Right ventricle myocardium superior (tissue), 1 donor: ENCODE measurements around the gene RUSC2. TPM values are rescaled to one million over a fixed set of nuclear protein-coding genes. Genes with fewer than 3 reads are reported as not detected.
"Not testable (repeated sequence)": the region's sequence is repeated elsewhere in the genome, so short reads cannot be mapped to it uniquely, and the experiment has no call there.

Source experiments
- ATAC-seq: fragments of 200-7000 bp; cut with Tn5 transposase; one replicate; pipeline ENCODE4 v1.9.1; 2020; ENCODE audit warnings: mild to moderate bottlenecking; ENCODE audit not compliant: poor library complexity
- DNase-seq: peaks from one replicate; pipeline ENCODE4 v3.0.0-alpha.2; 2020
- intact Hi-C: fragments of 100-400 bp; cut with DNase I; formaldehyde crosslinking; loops from one replicate; pipeline ENCODE4 v1.11.2; 2022
- total RNA-seq: library from RNA; stranded (reverse); fragmentation: NEBNext Ultra II Directional; extraction: Animal tissue kit (Norgen Biotek cat#: 25700); gene quantifications from one replicate; pipeline ENCODE4 v1.2.1, GENCODE V29; 2021
- donor health status: DM: no; HTN: yes; CAD: no; lungs with severe emphysema.

RUSC2 gene
- total RNA-seq, 1 donor from 2014 or later: 25.7 TPM

DNA sequence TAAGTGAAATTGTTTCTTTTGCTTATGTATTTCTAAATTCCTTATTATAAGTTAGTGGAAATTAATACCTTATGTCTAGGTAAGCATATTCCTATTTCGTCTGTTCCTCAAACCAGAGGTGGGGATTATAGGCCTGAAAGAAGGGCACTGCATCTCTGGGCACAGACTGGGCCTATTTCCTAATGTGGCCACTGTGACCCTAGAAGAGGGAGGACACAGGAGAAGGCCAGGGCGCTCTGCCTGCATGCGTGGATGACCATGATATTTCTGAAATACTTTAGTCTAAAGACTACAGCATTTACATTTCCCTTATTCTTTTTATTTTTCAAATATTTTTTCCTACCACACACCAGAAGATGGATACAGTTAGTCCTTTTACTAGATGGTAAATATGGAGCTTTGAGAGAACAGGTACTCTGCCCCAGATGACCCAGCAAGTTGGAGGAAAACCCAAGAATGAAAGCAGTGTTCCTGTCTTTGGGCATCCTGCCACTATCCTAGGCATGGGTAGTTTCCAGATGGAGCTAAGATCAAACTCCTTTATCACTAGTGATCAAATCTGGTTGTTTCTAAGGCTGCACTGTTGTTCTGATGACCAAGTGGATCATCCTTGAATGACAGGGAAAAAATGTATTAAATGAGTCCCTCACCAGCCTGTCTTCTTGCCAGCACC, 27.8 kb downstream of the RUSC2 start:
- DNase-seq (no peak), ATAC-seq (no peak)
- intact Hi-C loops: no loop called here

DNA sequence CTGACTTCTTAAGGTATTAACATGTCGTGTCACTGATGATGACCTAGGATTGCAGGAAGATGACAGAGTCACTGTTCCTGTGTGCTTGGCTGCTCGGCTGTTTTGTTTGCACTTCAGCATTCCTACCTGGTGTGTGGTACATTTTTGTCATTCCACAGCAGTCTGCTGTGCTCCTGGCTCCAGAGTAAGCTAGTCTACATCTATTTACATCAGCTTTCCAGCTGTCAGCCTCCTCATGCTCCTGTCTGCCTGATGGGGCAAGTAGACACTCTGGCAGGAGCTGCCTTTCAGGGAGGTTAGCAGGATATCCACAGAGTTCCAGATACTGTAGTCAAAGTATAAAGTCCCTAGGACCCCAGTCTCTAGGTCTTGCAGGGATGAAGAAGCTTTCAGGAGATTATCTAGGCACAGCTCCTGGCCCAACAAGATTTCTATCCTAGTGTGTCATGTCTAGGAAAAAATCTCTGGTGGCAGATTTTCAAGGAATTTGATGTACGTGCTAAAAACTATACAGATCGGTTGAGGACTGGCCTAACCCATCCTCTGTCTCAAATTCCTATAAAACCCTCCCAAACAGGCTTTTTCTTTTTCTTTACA, 28.4 kb downstream of the RUSC2 start:
- peak; percentile 11 for ATAC-seq
- intact Hi-C loops: no loop called here

GRCh38 chr9:35518981-35519679, 29.2 kb downstream of the RUSC2 start:
- intact Hi-C loops: no loop called here
- no peak for DNase-seq
- peak; percentile 77 for ATAC-seq

More for the DNA sequence above, 28.4 kb downstream of the RUSC2 start:
- no peak for DNase-seq

GRCh38 chr9:35519692-35520363, 29.9 kb downstream of the RUSC2 start:
- DNase-seq (no peak), ATAC-seq (no peak)
- intact Hi-C loops: no loop called here

- ATAC-seq: no peak
- DNase-seq: no peak
- intact Hi-C loops: no loop called here
These were observed 30.4 kb downstream of the RUSC2 start for GRCh38 chr9:35520364-35520710.

DNA sequence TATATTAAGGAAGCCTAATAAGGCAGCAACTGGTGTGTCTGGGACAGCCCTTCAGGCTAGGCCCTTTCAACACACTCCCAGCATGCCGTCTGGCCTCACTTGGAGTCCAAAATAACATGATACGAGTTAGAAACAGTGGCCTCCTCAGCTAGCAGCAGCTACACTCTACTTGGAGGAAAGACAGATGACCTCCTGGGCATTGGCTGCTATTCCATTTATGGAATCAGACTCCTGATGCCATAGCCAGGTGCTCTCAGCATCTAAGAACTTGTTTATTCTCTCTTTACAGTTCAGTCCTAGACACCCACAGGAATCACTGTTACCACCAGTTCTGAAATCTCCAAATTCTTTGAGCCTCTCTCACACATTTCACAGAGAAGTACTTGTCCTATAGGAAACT, 31.8 kb downstream of the RUSC2 start:
- ATAC-seq: peak; percentile 47
- DNase-seq: no peak
- intact Hi-C loops: no loop called here

GRCh38 chr9:35522187-35522586, 32.3 kb downstream of the RUSC2 start:
- DNase-seq: no peak
- intact Hi-C loops: no loop called here
- ATAC-seq: no peak

- no peak for DNase-seq
- ATAC-seq: no peak
- intact Hi-C loops: no loop called here
These were observed 32.8 kb downstream of the RUSC2 start for GRCh38 chr9:35522700-35523099.

DNA sequence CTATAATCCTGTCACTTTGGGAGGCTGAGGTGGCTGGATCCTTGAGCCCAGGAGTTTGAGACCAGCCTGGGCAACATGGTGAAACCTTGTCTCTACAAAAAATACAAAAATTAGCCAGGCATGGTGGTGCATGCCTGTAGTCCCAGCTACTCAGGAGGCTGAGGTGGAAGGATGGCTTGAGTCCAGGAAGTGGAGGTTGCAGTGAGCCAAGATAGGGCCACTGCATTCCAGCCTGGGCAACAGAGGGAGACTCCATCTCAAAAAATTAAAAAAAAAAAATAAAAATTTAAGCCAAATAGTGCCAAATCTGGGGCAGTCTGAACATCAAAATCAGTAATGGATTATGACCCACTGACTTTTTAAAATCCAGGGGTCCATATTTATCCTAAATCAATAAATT, 33.6 kb downstream of the RUSC2 start:
- DNase-seq, ATAC-seq, intact Hi-C loops: not testable (repeated sequence)

DNA sequence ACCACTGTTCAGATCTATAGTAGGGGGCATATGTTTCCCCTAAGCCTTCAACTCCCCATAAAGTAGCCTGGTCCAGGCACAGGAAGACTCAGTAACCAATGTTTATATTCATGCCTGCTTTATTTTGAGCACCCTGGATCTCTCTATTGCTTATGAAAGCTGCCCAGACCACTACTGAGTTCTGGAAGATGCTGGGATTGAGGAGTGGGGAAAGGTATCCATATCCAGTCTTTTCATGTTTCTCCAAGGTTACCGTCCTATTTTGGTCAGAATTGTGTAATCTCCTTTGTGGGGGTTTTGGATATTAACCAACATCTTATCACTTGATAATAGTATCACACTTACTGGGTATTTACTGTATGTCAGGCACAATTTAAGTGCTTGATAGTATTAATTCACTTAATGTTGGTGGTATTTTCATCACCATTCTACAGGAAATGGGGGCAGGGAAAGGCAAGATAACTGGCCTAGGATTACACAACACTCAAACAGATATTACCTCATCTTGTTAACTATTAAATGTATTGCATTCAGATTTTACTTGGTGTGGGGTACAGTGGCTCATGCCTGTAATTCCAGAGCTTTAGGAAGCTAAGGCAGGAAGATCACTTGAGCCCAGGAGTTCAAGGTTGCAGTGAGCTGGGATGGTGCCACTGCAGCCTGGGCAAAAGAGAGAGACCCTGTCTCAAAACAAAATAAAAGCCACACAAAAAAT, 36.3 kb downstream of the RUSC2 start:
- peak; percentile 65 for ATAC-seq
- intact Hi-C loops: no loop called here
- no peak for DNase-seq

DNA sequence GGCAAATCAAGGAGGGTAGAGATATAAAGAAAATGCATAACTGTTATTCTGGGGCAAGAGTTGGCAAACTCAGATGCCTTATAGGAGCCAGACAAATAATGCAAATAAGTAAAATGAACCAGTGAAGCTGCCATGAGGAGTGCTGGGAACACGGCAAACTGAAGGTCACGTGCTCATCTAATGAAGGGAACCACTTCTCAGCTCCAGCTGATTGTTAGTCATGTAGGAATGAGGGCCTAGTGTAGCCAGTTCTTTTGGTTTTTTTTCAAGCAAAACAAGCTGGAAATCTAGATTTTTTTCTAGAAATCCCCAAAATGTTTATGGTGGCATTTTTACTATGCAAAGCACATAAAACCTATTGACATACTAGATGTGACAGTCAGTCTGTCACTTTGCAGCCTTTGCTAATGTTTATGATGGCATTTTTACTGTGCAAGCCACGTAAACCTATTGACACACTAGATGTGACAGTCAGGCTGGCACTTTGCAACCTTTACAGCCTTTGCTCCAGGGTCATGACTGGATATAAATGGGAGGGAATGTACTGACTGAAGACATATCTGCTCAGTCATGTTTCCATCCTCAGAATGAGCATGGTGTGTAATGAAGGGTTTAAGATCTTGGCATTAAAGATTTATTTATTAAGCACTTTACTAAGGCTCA, 39.4 kb downstream of the RUSC2 start:
- ATAC-seq: no peak
- intact Hi-C loops: no loop called here
- DNase-seq: no peak

DNA sequence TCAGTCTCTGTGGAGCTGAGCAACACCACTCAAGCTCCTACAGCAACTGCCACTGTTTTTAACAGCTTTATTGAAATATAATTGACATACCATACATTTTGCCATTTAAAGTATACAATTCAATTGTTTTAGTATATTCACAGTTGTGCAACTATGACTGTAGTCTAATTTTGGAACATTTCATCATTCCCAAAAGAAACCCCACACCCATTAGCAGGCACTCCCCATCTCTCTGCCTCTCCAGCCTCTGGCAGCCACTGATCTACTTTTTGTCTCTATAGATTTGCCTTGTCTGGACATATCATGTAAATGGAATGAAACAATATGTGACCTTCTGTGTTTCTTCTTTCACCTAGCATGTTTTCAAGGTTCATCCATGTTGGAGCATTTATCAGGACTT, 43.5 kb downstream of the RUSC2 start:
- no peak for DNase-seq
- intact Hi-C loops: no loop called here
- no peak for ATAC-seq

DNA sequence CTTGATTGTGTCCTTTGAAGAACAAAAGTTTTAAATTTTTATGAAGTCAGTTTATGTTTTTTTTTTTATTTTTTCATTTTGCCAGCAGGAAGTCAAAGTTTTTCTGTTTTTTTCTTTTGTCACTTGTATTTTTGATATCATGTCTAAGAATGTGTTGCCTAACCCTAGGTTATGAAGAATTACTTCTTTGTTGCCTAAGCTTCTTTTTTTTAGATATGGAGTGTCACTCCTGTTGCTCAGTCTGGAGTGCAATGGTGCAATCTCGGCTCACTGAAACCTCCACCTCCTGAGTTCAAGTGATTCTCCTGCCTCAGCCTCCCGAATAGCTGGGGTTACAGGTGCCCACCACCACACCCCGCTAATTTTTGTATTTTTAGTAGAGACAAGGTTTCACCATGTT, 45.0 kb downstream of the RUSC2 start:
- ATAC-seq, intact Hi-C loops, DNase-seq: not testable (repeated sequence)

DNA sequence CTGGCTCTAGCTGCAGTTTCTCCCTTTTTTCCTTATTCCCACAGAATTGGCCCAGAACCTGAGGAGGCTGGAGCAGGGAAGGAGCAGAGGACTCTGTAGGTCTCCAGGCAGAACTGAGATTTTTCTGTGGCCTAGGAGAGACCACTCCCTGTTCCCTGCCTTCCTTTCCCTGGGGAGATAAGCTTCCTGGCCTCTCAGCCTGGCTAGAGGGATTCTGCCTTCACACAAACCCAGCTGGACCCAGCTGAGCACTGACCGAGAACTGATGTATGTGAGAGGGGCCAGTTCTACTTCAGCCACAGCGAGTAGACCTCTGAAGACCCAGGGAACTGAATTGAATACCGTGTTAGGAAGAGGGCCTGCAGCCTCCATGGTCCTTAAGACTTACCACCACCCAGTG, 48.0 kb downstream of the RUSC2 start:
- ATAC-seq (peak; percentile 79), DNase-seq (peak; percentile 67)
- intact Hi-C loops: no loop called here

- intact Hi-C loops: no loop called here
- DNase-seq: peak; percentile 87
- ATAC-seq: peak; percentile 84
These were observed 48.7 kb downstream of the RUSC2 start for GRCh38 chr9:35538361-35539234.
